ENCODE measurements around the gene TTC7B. TPM values are rescaled to one million over a fixed set of nuclear protein-coding genes. Genes with fewer than 3 reads are reported as not detected.

Gene TTC7B
- total RNA-seq, 4 donors from 2014 or later = 19.1 to 87.6 (median 22.1) TPM

DNA sequence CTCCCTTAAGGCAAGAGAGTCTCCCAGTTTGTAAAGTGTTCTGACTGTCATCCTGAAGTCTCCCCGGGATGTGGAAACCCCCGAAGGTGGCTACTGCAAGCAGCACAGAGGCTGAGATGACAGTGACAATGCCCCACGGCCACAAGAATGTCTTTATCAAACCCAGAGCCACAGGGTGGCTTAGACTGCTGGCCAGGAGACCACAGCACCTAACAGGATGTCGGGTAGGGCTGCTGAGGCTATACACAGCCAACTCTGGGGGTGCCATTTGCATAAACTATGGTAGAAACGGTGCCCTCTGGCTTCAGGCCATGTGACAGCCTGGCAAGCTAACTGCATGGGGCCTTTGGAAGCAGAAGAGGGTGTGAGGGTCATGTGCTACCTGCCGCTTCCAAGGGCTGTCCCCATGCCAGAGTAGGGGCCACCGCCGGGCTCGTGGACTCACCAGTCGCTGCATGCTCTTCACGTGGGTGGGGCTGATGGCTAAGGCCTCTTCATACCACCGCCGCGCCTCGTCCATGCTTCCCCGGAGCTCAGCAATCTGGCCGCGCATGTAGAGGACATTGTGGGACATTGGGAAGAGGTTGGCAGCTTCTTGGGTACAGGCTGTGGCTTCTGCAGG is 238.5 kb downstream of the TTC7B start:
- no peak for TF ChIP-seq POLR2A (IDR thresholded peaks at IDR 0.05)
- TF ChIP-seq, protein P1, sequence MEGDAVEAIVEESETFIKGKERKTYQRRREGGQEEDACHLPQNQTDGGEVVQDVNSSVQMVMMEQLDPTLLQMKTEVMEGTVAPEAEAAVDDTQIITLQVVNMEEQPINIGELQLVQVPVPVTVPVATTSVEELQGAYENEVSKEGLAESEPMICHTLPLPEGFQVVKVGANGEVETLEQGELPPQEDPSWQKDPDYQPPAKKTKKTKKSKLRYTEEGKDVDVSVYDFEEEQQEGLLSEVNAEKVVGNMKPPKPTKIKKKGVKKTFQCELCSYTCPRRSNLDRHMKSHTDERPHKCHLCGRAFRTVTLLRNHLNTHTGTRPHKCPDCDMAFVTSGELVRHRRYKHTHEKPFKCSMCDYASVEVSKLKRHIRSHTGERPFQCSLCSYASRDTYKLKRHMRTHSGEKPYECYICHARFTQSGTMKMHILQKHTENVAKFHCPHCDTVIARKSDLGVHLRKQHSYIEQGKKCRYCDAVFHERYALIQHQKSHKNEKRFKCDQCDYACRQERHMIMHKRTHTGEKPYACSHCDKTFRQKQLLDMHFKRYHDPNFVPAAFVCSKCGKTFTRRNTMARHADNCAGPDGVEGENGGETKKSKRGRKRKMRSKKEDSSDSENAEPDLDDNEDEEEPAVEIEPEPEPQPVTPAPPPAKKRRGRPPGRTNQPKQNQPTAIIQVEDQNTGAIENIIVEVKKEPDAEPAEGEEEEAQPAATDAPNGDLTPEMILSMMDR (IDR thresholded peaks at IDR 0.05) = no peak
- peaks cover 0 to 3% of the 10 kb centered on the region in 2 donors for H3K36me3 ChIP-seq
- no peaks in the 10 kb centered on the region for H3K4me1 ChIP-seq
- no peak for DNase-seq
- H3K27ac ChIP-seq = no peak overlapping the region
- WGBS, 2 donors = 75 to 88% methylated on average over 5 to 17 of the region's 18 CpGs
- H3K27me3 ChIP-seq = no peaks in the 10 kb centered on the region
- no peaks in the 10 kb centered on the region for H3K9me3 ChIP-seq
- intact Hi-C loops (cut with DNase I) = no loop called here
- no peak overlapping the region for H3K4me3 ChIP-seq (replicated peaks in 1 of 3)

DNA sequence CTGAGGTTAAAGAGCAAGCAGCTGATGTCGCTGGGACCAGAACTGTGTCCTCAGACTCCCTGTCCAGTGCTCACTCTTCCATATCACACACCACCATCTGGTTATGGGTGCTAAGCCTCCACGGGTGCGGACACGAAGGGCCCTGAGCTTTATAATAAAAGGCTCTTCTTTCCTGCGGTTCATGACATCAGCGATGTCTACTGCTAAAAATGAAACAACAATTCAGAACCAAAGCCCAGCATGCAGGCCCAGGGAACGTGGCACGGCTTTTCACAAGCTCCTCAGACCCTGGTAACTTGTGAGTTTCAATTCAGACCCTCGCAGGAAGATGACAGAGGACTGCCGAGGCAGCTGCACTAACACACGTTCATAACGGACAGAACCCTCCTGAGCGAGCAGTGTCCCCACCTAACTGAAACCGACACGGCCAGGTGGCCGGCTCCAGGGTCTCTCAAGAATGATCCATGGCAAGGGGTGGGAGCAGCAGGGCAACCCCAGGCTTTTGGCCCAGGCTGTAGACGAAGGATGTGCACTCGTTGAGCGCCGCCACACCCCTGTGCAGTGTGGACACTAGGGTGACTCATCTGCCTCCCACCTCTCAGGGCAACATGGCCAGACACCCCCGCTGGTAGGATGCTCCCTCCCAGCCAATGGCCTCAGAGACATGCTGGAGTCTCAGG is 239.1 kb downstream of the TTC7B start:
- peaks cover 0 to 3% of the 10 kb centered on the region in 2 donors for H3K36me3 ChIP-seq

DNA sequence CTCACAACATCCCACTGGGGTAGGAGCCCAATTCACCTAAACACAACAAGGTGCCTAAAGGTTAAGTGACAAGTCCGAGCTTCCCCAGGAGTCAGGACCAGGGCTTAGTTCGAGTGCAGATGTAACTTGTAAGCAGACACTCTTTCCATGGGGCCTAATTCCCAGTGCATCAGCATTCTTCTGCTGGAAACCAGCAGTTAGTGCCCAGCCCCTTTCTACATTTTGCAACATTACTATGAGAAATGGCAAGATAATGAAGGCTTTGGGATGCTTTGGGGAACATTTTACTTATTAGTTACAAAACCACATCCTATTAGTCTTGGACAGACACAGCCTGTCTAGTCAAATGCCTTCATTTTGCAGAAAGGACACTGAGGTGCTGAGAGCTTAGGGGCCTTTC is 239.6 kb downstream of the TTC7B start:
- Histone ChIP-seq H3K4me3 (replicated peaks in 1 of 3) (no peak overlapping the region), H3K36me3 (peaks cover 0 to 3% of the 10 kb centered on the region in 2 donors), H3K9me3 (no peaks in the 10 kb centered on the region), H3K27ac (no peak overlapping the region), H3K4me1 (no peaks in the 10 kb centered on the region), H3K27me3 (no peaks in the 10 kb centered on the region)
- TF ChIP-seq, protein P1 (IDR thresholded peaks at IDR 0.05) = no peak
- TF ChIP-seq POLR2A (IDR thresholded peaks at IDR 0.05) = no peak
- no peak for DNase-seq
- 77 to 79% methylated on average over 2 of the region's 2 CpGs for WGBS, 2 donors
- intact Hi-C loops (cut with DNase I) = no loop called here

More for the DNA sequence above, 239.1 kb downstream of the TTC7B start:
- Histone ChIP-seq H3K4me1 (no peaks in the 10 kb centered on the region), H3K27me3 (no peaks in the 10 kb centered on the region), H3K9me3 (no peaks in the 10 kb centered on the region), H3K4me3 (replicated peaks in 1 of 3) (no peak overlapping the region), H3K27ac (no peak overlapping the region)
- TF ChIP-seq POLR2A (IDR thresholded peaks at IDR 0.05) = no peak
- TF ChIP-seq, protein P1 (IDR thresholded peaks at IDR 0.05) = no peak
- DNase-seq = no peak
- intact Hi-C loops (cut with DNase I) = no loop called here
- 89 to 92% methylated on average over 17 to 20 of the region's 21 CpGs for WGBS, 2 donors

DNA sequence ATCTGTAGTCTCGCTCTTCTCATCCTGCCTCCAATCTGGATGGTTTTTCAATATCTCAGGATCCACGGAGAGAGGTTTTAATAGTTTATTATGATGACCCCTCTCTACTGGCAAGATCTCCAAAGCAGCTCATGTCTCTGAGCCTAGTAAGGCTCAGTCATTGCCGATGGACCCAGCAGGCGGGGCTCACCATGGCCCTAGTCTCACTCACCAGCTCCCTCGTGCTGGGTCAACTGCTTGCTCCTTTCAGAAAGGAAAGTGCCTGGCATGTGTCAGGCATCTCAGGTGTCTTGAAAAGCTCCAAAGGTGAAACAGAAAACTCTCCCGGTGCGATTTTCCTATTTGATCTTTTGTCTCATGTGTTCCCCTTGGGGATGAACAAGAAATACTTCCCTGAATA is 240.4 kb downstream of the TTC7B start:
- intact Hi-C loops (cut with DNase I) = no loop called here
- no peak for DNase-seq
- Histone ChIP-seq H3K9me3 (no peaks in the 10 kb centered on the region), H3K4me1 (no peaks in the 10 kb centered on the region), H3K27ac (no peak overlapping the region), H3K27me3 (no peaks in the 10 kb centered on the region), H3K36me3 (peaks cover 0 to 3% of the 10 kb centered on the region in 2 donors), H3K4me3 (replicated peaks in 1 of 3) (no peak overlapping the region)
- 93 to 97% methylated on average over 7 of the region's 7 CpGs for WGBS, 2 donors
- no peak for TF ChIP-seq POLR2A (IDR thresholded peaks at IDR 0.05)
- TF ChIP-seq, protein P1 (IDR thresholded peaks at IDR 0.05) = no peak

DNA sequence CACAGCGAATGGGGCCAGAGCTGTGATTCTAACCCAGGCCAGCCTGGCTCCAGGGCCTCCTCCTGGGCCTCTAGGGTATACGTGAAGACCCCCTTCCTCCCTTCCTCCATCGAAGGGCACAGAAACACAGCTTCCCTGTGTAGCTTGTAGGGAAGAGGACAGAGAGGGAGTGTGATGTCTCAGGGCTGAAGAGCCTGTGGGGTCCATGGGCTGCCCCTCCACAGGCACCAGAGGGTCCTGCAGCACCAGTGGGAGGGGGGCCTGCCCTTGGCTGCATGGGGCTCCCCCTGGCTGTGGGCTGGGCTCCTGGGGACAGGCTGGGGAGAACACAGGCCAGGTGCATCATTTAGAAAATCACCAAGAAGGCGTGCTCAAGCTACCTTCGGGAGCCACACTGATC is 240.9 kb downstream of the TTC7B start:
- H3K4me1 ChIP-seq = no peaks in the 10 kb centered on the region
- no peak for DNase-seq
- WGBS, 2 donors = 88 to 90% methylated on average over 5 of the region's 5 CpGs
- H3K27me3 ChIP-seq = no peaks in the 10 kb centered on the region
- TF ChIP-seq POLR2A (IDR thresholded peaks at IDR 0.05) = no peak
- TF ChIP-seq, protein P1 (IDR thresholded peaks at IDR 0.05) = no peak
- H3K4me3 ChIP-seq (replicated peaks in 1 of 3) = no peak overlapping the region
- H3K9me3 ChIP-seq = no peaks in the 10 kb centered on the region
- H3K27ac ChIP-seq = no peak overlapping the region
- intact Hi-C loops (cut with DNase I) = no loop called here
- H3K36me3 ChIP-seq = peaks cover 0 to 3% of the 10 kb centered on the region in 2 donors
